HEK293T (cell line): ENCODE measurements around the gene C10orf105.

ENCODE experiments used
- BHLHE40 ChIP-seq: fragments of 450-650 bp; IDR thresholded peaks from 2 replicates; pipeline ENCODE4 v1.6.1; 2016; ENCODE audit warnings: mild to moderate bottlenecking, moderate library complexity, borderline replicate concordance
- FOXA1 ChIP-seq: fragments of 450-650 bp; IDR thresholded peaks from 2 replicates; pipeline ENCODE4 v1.6.1; 2016; ENCODE audit warnings: mild to moderate bottlenecking
- FOXK2 ChIP-seq: fragments of 450-650 bp; IDR thresholded peaks from 2 replicates; pipeline ENCODE4 v1.6.1; 2016; ENCODE audit warnings: mild to moderate bottlenecking
- FOXM1 ChIP-seq: fragments of 450-650 bp; IDR thresholded peaks from 2 replicates; pipeline ENCODE4 v1.6.1; 2017; ENCODE audit warnings: mild to moderate bottlenecking, borderline replicate concordance
- HDGF ChIP-seq: fragments of 450-650 bp; IDR thresholded peaks from 2 replicates; pipeline ENCODE4 v1.6.1; 2017; ENCODE audit warnings: antibody characterized with exemption, borderline replicate concordance
- LEF1 ChIP-seq: fragments of 450-650 bp; IDR thresholded peaks from 2 replicates; pipeline ENCODE4 v1.6.1; 2017; ENCODE audit warnings: mild to moderate bottlenecking, borderline replicate concordance
- PKNOX1 ChIP-seq: fragments of 450-650 bp; IDR thresholded peaks from 2 replicates; pipeline ENCODE4 v1.6.1; 2016
- SP1 ChIP-seq: fragments of 450-650 bp; IDR thresholded peaks from 2 replicates; pipeline ENCODE4 v1.6.1; 2017
- SUZ12 ChIP-seq: fragments of 450-650 bp; IDR thresholded peaks from 2 replicates; pipeline ENCODE4 v1.6.1; 2016; ENCODE audit warnings: mild to moderate bottlenecking
- TARDBP ChIP-seq: fragments of 450-650 bp; IDR thresholded peaks from 2 replicates; pipeline ENCODE4 v1.6.1; 2016
- ZNF384 ChIP-seq: fragments of 450-650 bp; IDR thresholded peaks from 2 replicates; pipeline ENCODE4 v1.6.1; 2016

- TF ChIP-seq PKNOX1 (no peak), FOXA1 (no peak), FOXK2 (no peak), FOXM1 (no peak), SP1 (no peak), BHLHE40 (no peak), TARDBP (no peak), SUZ12 (no peak), LEF1 (no peak), HDGF (no peak), ZNF384 (no peak)
These were observed 52.8 kb downstream of the C10orf105 start for GRCh38 chr10:71666639-71667386.
